GM19043 (cell line): ENCODE results near the gene PLXNA2.

Source experiments
- ATAC-seq: cut with Tn5 transposase; IDR thresholded peaks from one replicate; pipeline ENCODE4 v1.9.1; 2021; ENCODE audit warnings: low read depth; ENCODE audit not compliant: unreplicated experiment

Gene PLXNA2

GRCh38 chr1:208080396-208081286 lies 163.5 kb downstream of the PLXNA2 start:
- no peak for ATAC-seq

- no peak for ATAC-seq
Measured at GRCh38 chr1:208079161-208079560, 165.0 kb downstream of the PLXNA2 start.

GRCh38 chr1:208078752-208079151 lies 165.4 kb downstream of the PLXNA2 start:
- ATAC-seq, result no peak

GRCh38 chr1:208077232-208078075 lies 166.7 kb downstream of the PLXNA2 start:
- ATAC-seq, result no peak

- ATAC-seq, result no peak
Measured at GRCh38 chr1:208074353-208074752, 169.8 kb downstream of the PLXNA2 start.

GRCh38 chr1:208071435-208072031 lies 172.7 kb downstream of the PLXNA2 start:
- no peak for ATAC-seq

GRCh38 chr1:208069908-208070307 lies 174.3 kb downstream of the PLXNA2 start:
- no peak for ATAC-seq

- ATAC-seq, result no peak
Measured at GRCh38 chr1:208069317-208069716, 174.9 kb downstream of the PLXNA2 start.

- no peak for ATAC-seq
Measured at GRCh38 chr1:208068908-208069307, 175.3 kb downstream of the PLXNA2 start.

- ATAC-seq, result no peak
Measured at GRCh38 chr1:208068407-208068806, 175.8 kb downstream of the PLXNA2 start.

GRCh38 chr1:208066583-208066982 lies 177.6 kb downstream of the PLXNA2 start:
- no peak for ATAC-seq

- ATAC-seq, result no peak
Measured at GRCh38 chr1:208065862-208066261, 178.3 kb downstream of the PLXNA2 start.

GRCh38 chr1:208061632-208062031 lies 182.6 kb downstream of the PLXNA2 start:
- ATAC-seq, result no peak

GRCh38 chr1:208061118-208061517 lies 183.1 kb downstream of the PLXNA2 start:
- ATAC-seq, result no peak

- no peak for ATAC-seq
Measured at GRCh38 chr1:208060215-208060869, 183.8 kb downstream of the PLXNA2 start.

GRCh38 chr1:208059409-208060001 lies 184.7 kb downstream of the PLXNA2 start:
- no peak for ATAC-seq

GRCh38 chr1:208058756-208059155 lies 185.4 kb downstream of the PLXNA2 start:
- ATAC-seq, result no peak

- ATAC-seq, result no peak
Measured at GRCh38 chr1:208058267-208058666, 185.9 kb downstream of the PLXNA2 start.

- no peak for ATAC-seq
Measured at GRCh38 chr1:208057056-208057455, 187.1 kb downstream of the PLXNA2 start.

- no peak for ATAC-seq
Measured at GRCh38 chr1:208055535-208055934, 188.6 kb downstream of the PLXNA2 start.
